BLaER1 treated with 17β-estradiol and CSF1 and Interleukin-3, amounts not matched to agents 10 nM and 100 nM (cell line): ENCODE data around the gene COL1A1.

Source experiments
- H3K27ac ChIP-seq, 11 experiments: shearing (Covaris generic); formaldehyde crosslinking; 2 replicates each; pipeline ENCODE4 v1.8.1; 2022
- H3K27me3 ChIP-seq, 11 experiments: shearing (Covaris generic); formaldehyde crosslinking; 2 replicates each; pipeline ENCODE4 v1.8.1; 2022
- H3K36me3 ChIP-seq, 11 experiments: shearing (Covaris generic); formaldehyde crosslinking; 2 replicates each; pipeline ENCODE4 v1.8.1; 2022
- H3K4me1 ChIP-seq, 10 experiments: shearing (Covaris generic); formaldehyde crosslinking; 2 replicates each; pipeline ENCODE4 v1.8.1; 2022
- H3K4me2 ChIP-seq, 11 experiments: shearing (Covaris generic); formaldehyde crosslinking; 2 replicates each; pipeline ENCODE4 v1.8.1; 2022
- H3K4me3 ChIP-seq, 10 experiments: shearing (Covaris generic); formaldehyde crosslinking; 2 replicates each; pipeline ENCODE4 v1.8.1; 2022
- H3K9ac ChIP-seq, 11 experiments: shearing (Covaris generic); formaldehyde crosslinking; 2 replicates each; pipeline ENCODE4 v1.8.1; 2022
- H3K9me3 ChIP-seq, 11 experiments: shearing (Covaris generic); formaldehyde crosslinking; replicated peaks in 1 of 11; 2 replicates each; pipeline ENCODE4 v1.8.1; 2022
- H4K20me1 ChIP-seq, 11 experiments: shearing (Covaris generic); formaldehyde crosslinking; 2 replicates each; pipeline ENCODE4 v1.8.1; 2022
- Cebpa-rat ChIP-seq, 11 experiments: shearing (Covaris generic); IDR thresholded peaks; 2 replicates each; pipeline ENCODE4 v1.8.1; 2022

COL1A1 gene

GRCh38 chr17:50144845-50145531 lies 56.4 kb downstream of the COL1A1 start:
- H3K27me3 ChIP-seq, result no peaks in the 10 kb centered on the region
- H3K36me3 ChIP-seq, result peaks cover 55 to 90% (median 82%) of the 10 kb centered on the region in 11 experiments
- H3K9ac ChIP-seq, result peak overlapping the region; percentile 94 to 99 (median 98); a peak in 20 of 22 replicates
- peaks cover 80 to 98% (median 91%) of the 10 kb centered on the region in 11 experiments for H4K20me1 ChIP-seq
- H3K4me1 ChIP-seq, result peaks cover 69 to 79% (median 74%) of the 10 kb centered on the region in 10 experiments
- no peaks in the 10 kb centered on the region for H3K9me3 ChIP-seq
- H3K4me3 ChIP-seq, result peak overlapping the region in 9 of 10 experiments; percentile 93 to 100 (median 99); a peak in 16 of 20 replicates
- H3K4me2 ChIP-seq, result peak overlapping the region; percentile 94 to 100 (median 99)
- H3K27ac ChIP-seq, result peak overlapping the region in 9 of 11 experiments; percentile 23 to 97 (median 95); a peak in 14 of 22 replicates
- TF ChIP-seq Cebpa-rat (IDR thresholded peaks at IDR 0.05), result no peak

DNA sequence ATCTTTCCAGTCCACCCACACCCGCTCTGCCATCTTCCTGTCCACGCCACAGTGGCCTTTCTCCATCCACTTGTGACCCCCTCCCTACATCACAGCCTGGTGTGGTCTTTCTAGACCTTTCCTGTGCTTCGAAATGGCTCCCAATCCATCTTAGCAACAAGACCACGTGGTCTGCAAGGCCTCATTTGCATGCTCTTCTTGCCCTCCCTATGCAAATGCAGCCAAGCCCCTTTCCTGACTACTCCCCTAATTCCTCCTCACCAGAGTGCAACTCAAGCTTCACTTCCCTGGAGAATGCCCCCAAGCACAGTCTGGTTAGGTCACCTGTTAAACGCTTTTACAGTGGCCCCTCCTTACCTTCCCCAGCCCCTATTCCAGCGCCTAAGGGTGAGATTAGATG lies 57.1 kb downstream of the COL1A1 start:
- peak overlapping the region in 5 of 10 experiments; percentile 14 to 99 (median 99); a peak in 4 of 20 replicates for H3K4me3 ChIP-seq
- H3K27me3 ChIP-seq, result no peaks in the 10 kb centered on the region
- peak overlapping the region; percentile 94 to 100 (median 99) for H3K4me2 ChIP-seq
- peak overlapping the region in 7 of 11 experiments; percentile 97 to 99 (median 98); a peak in 7 of 22 replicates for H3K9ac ChIP-seq
- H3K27ac ChIP-seq, result peak overlapping the region in 1 of 11 experiments; percentile 97; a peak in 2 of 22 replicates
- no peaks in the 10 kb centered on the region for H3K9me3 ChIP-seq
- peaks cover 71 to 83% (median 79%) of the 10 kb centered on the region in 10 experiments for H3K4me1 ChIP-seq
- no peak for TF ChIP-seq Cebpa-rat (IDR thresholded peaks at IDR 0.05)
- peaks cover 87 to 98% (median 93%) of the 10 kb centered on the region in 11 experiments for H4K20me1 ChIP-seq
- peaks cover 60 to 90% (median 84%) of the 10 kb centered on the region in 11 experiments for H3K36me3 ChIP-seq

DNA sequence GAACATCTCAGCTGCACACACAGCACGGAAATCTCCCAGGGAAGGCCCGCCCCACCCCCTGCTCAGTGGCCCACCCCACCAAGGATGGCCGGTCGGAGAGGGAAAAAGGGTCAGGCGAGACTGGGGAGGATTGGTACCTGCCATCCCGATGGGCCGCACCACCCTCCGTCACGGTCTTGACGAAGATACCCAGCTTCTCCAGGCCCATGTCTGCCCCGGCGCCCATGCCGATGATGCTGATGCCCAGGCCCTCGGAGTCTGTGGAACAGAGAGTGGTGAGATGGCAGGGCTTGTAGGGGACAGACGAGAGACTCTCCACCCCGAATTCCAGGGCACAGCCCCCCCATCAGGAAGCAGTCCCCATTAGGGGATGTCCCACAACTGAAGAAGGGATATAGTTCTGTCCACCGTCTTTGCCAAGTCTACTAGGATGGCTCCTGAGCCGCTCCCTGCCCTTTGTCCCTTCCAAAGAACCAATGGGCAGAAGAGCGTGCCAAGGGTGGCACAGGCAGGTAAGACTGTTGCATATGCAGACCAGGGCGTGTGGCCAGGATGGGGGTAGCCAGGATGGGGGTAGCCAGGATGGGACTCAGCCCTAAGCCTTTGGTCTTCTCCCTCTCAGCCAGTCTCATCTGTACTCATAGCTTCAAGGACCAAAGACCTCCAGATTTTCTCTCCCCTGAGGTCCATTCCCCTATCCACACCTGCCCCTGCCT lies 57.8 kb downstream of the COL1A1 start:
- Histone ChIP-seq H3K27ac (no peak overlapping the region), H3K36me3 (peaks cover 67 to 94% (median 89%) of the 10 kb centered on the region in 11 experiments), H4K20me1 (peaks cover 94 to 100% (median 97%) of the 10 kb centered on the region in 11 experiments)

DNA sequence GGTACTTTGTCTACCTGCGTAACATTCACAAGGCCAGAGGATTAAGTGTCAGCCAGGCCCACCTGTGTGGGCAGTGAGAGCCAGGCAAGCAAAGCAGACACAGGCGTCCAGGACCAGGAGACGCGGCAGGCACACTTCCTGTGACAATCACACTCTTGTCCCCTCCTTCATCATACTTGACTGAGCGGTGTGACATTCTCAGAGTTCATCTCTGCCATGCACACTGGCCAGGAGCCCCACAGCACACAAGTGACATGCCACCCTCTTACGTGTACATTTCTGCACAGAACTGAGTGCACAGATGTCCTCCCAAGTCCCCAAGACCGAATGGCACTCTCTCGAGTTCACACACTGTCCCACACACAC lies 59.7 kb downstream of the COL1A1 start:
- H3K36me3 ChIP-seq, result peaks cover 86 to 100% (median 98%) of the 10 kb centered on the region in 11 experiments
- H3K9ac ChIP-seq, result peak overlapping the region in 4 of 11 experiments; percentile 2 to 55 (median 48); a peak in 3 of 22 replicates
- no peaks in the 10 kb centered on the region for H3K27me3 ChIP-seq
- H3K4me1 ChIP-seq, result peaks cover 59 to 86% (median 73%) of the 10 kb centered on the region in 10 experiments
- H4K20me1 ChIP-seq, result peaks cover 92 to 100% (median 100%) of the 10 kb centered on the region in 11 experiments
- no peaks in the 10 kb centered on the region for H3K9me3 ChIP-seq
- peak overlapping the region in 4 of 10 experiments; percentile 6 to 49 (median 40); a peak in 6 of 20 replicates for H3K4me3 ChIP-seq
- peak overlapping the region; percentile 85 to 99 (median 94); a peak in 21 of 22 replicates for H3K4me2 ChIP-seq
- TF ChIP-seq Cebpa-rat (IDR thresholded peaks at IDR 0.05), result no peak
- peak overlapping the region in 4 of 11 experiments; percentile 16 to 72 (median 58); a peak in 3 of 22 replicates for H3K27ac ChIP-seq

More for the DNA sequence above, 57.8 kb downstream of the COL1A1 start:
- Histone ChIP-seq H3K4me1 (peaks cover 71 to 87% (median 81%) of the 10 kb centered on the region in 10 experiments), H3K9ac (peak overlapping the region in 1 of 11 experiments; percentile 98; a peak in 2 of 22 replicates), H3K4me3 (peak overlapping the region in 1 of 10 experiments; percentile 99; a peak in 1 of 20 replicates), H3K4me2 (peak overlapping the region in 8 of 11 experiments; percentile 94 to 100 (median 99); a peak in 13 of 22 replicates), H3K9me3 (no peaks in the 10 kb centered on the region), H3K27me3 (no peaks in the 10 kb centered on the region)
- no peak for TF ChIP-seq Cebpa-rat (IDR thresholded peaks at IDR 0.05)

GRCh38 chr17:50141026-50141744 lies 60.2 kb downstream of the COL1A1 start:
- H3K9me3 ChIP-seq, result no peaks in the 10 kb centered on the region
- peak overlapping the region in 7 of 11 experiments; percentile 22 to 72 (median 54); a peak in 13 of 22 replicates for H3K27ac ChIP-seq
- H3K4me2 ChIP-seq, result peak overlapping the region; percentile 85 to 99 (median 94)
- no peaks in the 10 kb centered on the region for H3K27me3 ChIP-seq
- no peak for TF ChIP-seq Cebpa-rat (IDR thresholded peaks at IDR 0.05)
- H3K36me3 ChIP-seq, result peaks cover 91 to 100% (median 98%) of the 10 kb centered on the region in 11 experiments
- peaks cover 86 to 100% (median 100%) of the 10 kb centered on the region in 11 experiments for H4K20me1 ChIP-seq
- H3K4me1 ChIP-seq, result peaks cover 54 to 80% (median 68%) of the 10 kb centered on the region in 10 experiments
- peak overlapping the region in 9 of 11 experiments; percentile 6 to 55 (median 38); a peak in 11 of 22 replicates for H3K9ac ChIP-seq
- peak overlapping the region in 7 of 10 experiments; percentile 14 to 63 (median 47); a peak in 14 of 20 replicates for H3K4me3 ChIP-seq

DNA sequence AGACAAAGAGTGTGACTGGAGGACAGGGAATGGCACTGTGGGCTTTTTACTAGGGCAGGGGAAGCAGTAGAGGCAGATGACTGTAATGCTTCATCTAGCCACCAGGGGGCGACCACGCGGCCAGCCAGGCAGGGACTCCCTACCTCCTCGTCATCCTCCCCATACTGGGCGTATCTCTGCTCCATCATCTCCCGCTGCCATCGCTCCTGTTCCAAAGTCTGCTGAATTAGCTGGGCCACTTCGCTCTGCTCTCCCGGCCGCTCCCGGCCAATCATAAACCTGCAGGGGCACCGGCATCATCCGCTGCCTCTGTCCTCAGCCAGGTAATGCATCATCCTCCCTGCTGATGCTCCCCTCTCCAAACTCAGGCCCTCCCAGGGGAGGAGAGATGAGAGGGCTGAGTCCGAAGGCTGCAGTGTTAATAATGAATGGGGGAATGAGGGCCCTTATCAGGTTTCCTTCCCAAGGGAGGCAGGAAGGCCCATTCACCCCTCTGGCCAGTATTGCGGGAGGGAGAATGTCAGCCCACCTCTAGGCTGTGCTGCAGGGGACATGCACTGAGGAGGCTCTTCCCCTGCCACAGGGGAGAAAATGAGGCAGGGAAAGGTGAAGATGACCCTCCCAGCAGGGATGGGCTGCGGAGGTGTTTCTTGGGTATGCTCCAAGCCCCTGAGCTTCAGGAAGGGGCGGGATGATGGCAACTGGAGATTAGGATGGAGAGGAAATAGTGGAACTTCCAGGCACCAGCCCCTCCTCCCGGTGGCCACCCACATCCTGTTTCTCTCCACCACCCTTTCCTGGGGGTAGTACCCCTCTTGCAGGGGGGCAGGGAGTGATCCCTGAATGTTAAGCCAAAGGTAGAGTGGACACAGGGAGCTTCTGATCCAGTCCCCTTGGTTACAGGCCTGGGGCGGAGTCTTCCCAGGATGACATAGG lies 61.2 kb downstream of the COL1A1 start:
- Histone ChIP-seq H3K9ac (peak overlapping the region in 10 of 11 experiments; percentile 6 to 55 (median 42); a peak in 15 of 22 replicates), H3K9me3 (no peaks in the 10 kb centered on the region), H3K36me3 (peaks cover 97 to 100% (median 99%) of the 10 kb centered on the region in 11 experiments), H3K27me3 (no peaks in the 10 kb centered on the region), H3K4me3 (peak overlapping the region in 8 of 10 experiments; percentile 14 to 63 (median 46); a peak in 16 of 20 replicates), H3K4me2 (peak overlapping the region; percentile 85 to 99 (median 94)), H3K27ac (peak overlapping the region in 7 of 11 experiments; percentile 22 to 72 (median 54); a peak in 13 of 22 replicates), H4K20me1 (peaks cover 86 to 100% (median 100%) of the 10 kb centered on the region in 11 experiments), H3K4me1 (peaks cover 44 to 71% (median 58%) of the 10 kb centered on the region in 10 experiments)
- no peak for TF ChIP-seq Cebpa-rat (IDR thresholded peaks at IDR 0.05)

- Histone ChIP-seq H4K20me1 (peaks cover 83 to 100% (median 97%) of the 10 kb centered on the region in 11 experiments), H3K4me1 (peaks cover 35 to 61% (median 49%) of the 10 kb centered on the region in 10 experiments), H3K4me3 (no peak overlapping the region), H3K9me3 (no peaks in the 10 kb centered on the region), H3K4me2 (peak overlapping the region in 7 of 11 experiments; percentile 87 to 99 (median 95); a peak in 11 of 22 replicates), H3K9ac (peak overlapping the region in 5 of 11 experiments; percentile 5 to 37 (median 9); a peak in 4 of 22 replicates), H3K27ac (peak overlapping the region in 5 of 11 experiments; percentile 0 to 59 (median 7); a peak in 6 of 22 replicates), H3K36me3 (peaks cover 94 to 99% (median 97%) of the 10 kb centered on the region in 11 experiments), H3K27me3 (0 out of 22 replicates have a peak, but pooled peaks cover 0 to 1% (median 0%) of the 10 kb centered on the region in 11 experiments)
- no peak for TF ChIP-seq Cebpa-rat (IDR thresholded peaks at IDR 0.05)
Measured at GRCh38 chr17:50139185-50139783, 62.1 kb downstream of the COL1A1 start.
